Esophagus squamous epithelium (tissue), 4 donors: Measurements from ENCODE around the gene WFDC5.

Source experiments
- CTCF ChIP-seq, 6 experiments: fragments of 450-650 bp in 4 of 6; fragments of 200-600 bp in 2 of 6; sonication (generic) in 2 of 6; IDR thresholded peaks; one replicate each; pipeline ENCODE4 v1.5.1; 2016 to 2019; ENCODE audit warnings: antibody characterized with exemption in 6 of 6, mild to moderate bottlenecking in 4 of 6, moderate library complexity in 4 of 6
- POLR2A ChIP-seq, 4 donors: fragments of 450-650 bp; IDR thresholded peaks; one replicate each; pipeline ENCODE4 v1.6.1; 2017; ENCODE audit warnings: antibody characterized with exemption in 4 of 4, mild to moderate bottlenecking in 4 of 4, moderate library complexity in 3 of 4

DNA sequence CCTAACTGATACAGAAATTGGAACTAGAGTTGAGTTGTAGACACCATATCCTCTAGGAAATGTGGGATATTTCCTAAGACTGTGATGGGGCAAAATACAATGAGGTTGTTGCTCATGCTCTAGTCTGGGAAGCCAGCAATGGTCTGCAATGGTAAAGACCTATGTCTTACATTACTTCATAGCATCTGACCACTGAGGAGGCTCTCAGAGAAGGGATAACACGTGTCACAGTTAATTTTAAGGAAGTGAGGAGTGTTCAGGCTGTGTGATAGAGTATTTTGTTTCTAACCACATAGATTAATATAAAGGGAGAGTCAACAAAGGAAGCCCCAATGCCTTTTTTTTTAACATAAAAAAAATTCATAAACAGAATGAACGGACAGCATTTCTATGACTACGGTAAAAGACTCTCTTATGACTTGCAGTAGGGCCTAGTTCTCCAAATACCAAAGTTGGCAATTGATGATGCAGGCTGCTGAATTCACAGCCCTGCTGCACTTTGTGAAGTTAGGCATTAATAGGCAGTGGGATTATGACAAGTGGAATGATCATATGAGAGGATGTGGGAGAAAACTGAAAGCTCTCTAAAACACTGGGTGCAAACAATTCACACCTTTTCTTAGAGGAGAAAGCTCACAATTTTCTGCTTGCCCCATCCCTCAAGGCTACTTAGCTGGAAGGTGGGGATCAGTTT, 27.7 kb downstream of the WFDC5 start:
- TF ChIP-seq CTCF (IDR thresholded peaks at IDR 0.05): no peak
- no peak for TF ChIP-seq POLR2A (IDR thresholded peaks at IDR 0.05)
